OCI-LY3 (cell line): Measurements from ENCODE around the gene BABAM2.

Experiments
- H2AFZ ChIP-seq: fragments of 200-600, 300-600 bp; shearing (Covaris generic); 2 replicates; pipeline ENCODE4 v1.6.0; 2014; ENCODE audit warnings: antibody characterized with exemption, low read depth, low read length
- H3K27ac ChIP-seq: fragments of 200-600, 300-600 bp; sonication (generic); 2 replicates; pipeline ENCODE4 v1.5.1; 2014; ENCODE audit warnings: mild to moderate bottlenecking, low read length, moderate library complexity, mixed read lengths
- H3K27me3 ChIP-seq: fragments of 200-600, 300-600 bp; sonication (generic); 2 replicates; pipeline ENCODE4 v1.6.1; 2014; ENCODE audit warnings: low read depth, low read length, mixed read lengths
- H3K36me3 ChIP-seq: fragments of 200-600, 300-600 bp; sonication (generic); replicated peaks from 2 replicates; pipeline ENCODE3; 2014; ENCODE audit warnings: low read depth, low read length, mixed read lengths
- H3K4me1 ChIP-seq: fragments of 300-600, 200-600 bp; sonication (generic); 2 replicates; pipeline ENCODE4 v1.6.1; 2014; ENCODE audit warnings: low read length, mixed read lengths
- H3K4me2 ChIP-seq: fragments of 200-600, 300-600 bp; sonication (generic); 2 replicates; pipeline ENCODE4 v1.6.1; 2014; ENCODE audit warnings: low read length, mixed read lengths
- H3K4me3 ChIP-seq: fragments of 300-600, 200-600 bp; sonication (generic); 2 replicates; pipeline ENCODE4 v1.5.1; 2014; ENCODE audit warnings: antibody characterized with exemption, mild to moderate bottlenecking, low read length, moderate library complexity
- H3K79me2 ChIP-seq: fragments of 300-600, 200-600 bp; shearing (Covaris generic); 2 replicates; pipeline ENCODE4 v1.6.1; 2014; ENCODE audit warnings: mild to moderate bottlenecking, low read length, mixed read lengths
- H3K9ac ChIP-seq: fragments of 300-600, 200-600 bp; shearing (Covaris generic); 2 replicates; pipeline ENCODE4 v1.6.0; 2014; ENCODE audit warnings: mild to moderate bottlenecking, low read length, moderate library complexity
- H3K9me3 ChIP-seq: fragments of 200-600, 300-600 bp; shearing (Covaris generic); 2 replicates; pipeline ENCODE4 v1.6.1; 2014; ENCODE audit warnings: low read length, mixed read lengths; ENCODE audit not compliant: insufficient read depth
- H4K20me1 ChIP-seq: fragments of 200-600, 300-600 bp; sonication (generic); 2 replicates; pipeline ENCODE4 v1.6.1; 2016; ENCODE audit warnings: low read length, mixed read lengths; ENCODE audit not compliant: insufficient read depth
- CTCF ChIP-seq: fragments of 200-600, 300-600 bp; sonication (generic); IDR thresholded peaks from 2 replicates; pipeline ENCODE4 v1.5.1; 2014; ENCODE audit warnings: antibody characterized with exemption, low read length, low read depth
- EZH2phosphoT487 ChIP-seq: fragments of 200-600 bp; shearing (Covaris generic); IDR thresholded peaks from 2 replicates; pipeline ENCODE4 v1.6.1; 2018; ENCODE audit warnings: antibody characterized with exemption, mixed run types, low read depth

The BABAM2 gene

GRCh38 chr2:28161466-28161865 lies 270.9 kb downstream of the BABAM2 start:
- Histone ChIP-seq H3K4me1 (no peaks in the 10 kb centered on the region), H3K79me2 (no peaks in the 10 kb centered on the region), H3K36me3 (no peaks in the 10 kb centered on the region), H3K4me2 (no peak overlapping the region), H4K20me1 (no peaks in the 10 kb centered on the region; the same call in 1 of the 2 replicates), H3K27me3 (no peaks in the 10 kb centered on the region), H3K4me3 (no peak overlapping the region), H3K27ac (no peak overlapping the region), H3K9ac (no peak overlapping the region), H2AFZ (no peak overlapping the region), H3K9me3 (no peaks in the 10 kb centered on the region)
- no peak for TF ChIP-seq CTCF
- TF ChIP-seq EZH2phosphoT487: no peak

GRCh38 chr2:28162564-28162963 lies 272.0 kb downstream of the BABAM2 start:
- Histone ChIP-seq H3K9me3 (no peaks in the 10 kb centered on the region), H3K4me1 (no peaks in the 10 kb centered on the region), H3K36me3 (no peaks in the 10 kb centered on the region), H3K9ac (no peak overlapping the region), H4K20me1 (no peaks in the 10 kb centered on the region; the same call in 1 of the 2 replicates), H3K4me2 (no peak overlapping the region), H3K27ac (no peak overlapping the region), H3K79me2 (no peaks in the 10 kb centered on the region), H2AFZ (no peak overlapping the region), H3K4me3 (no peak overlapping the region), H3K27me3 (no peaks in the 10 kb centered on the region)
- TF ChIP-seq CTCF (no peak), EZH2phosphoT487 (no peak)

DNA sequence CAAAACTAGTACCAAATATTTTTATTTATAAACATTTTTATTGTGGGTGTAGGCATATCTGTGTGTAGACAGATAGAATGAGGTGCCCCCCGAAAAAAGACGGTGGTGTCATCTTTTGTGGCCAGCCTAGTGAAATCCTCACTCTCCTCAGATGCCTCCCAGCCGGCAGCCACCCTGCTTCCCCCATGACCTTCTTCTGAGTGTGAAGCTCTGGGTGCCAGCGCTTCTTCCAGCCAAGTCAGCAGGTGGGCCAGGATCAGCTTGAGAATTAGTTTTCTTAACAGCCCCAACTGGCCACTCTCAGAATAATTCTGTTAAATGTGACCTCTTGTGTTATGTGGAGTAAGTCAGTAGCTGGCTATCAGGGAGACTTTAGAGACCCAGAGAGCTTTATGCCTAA lies 272.5 kb downstream of the BABAM2 start:
- H3K36me3 ChIP-seq: no peaks in the 10 kb centered on the region
- H3K4me1 ChIP-seq: no peaks in the 10 kb centered on the region
- no peaks in the 10 kb centered on the region for H3K79me2 ChIP-seq
- TF ChIP-seq EZH2phosphoT487: no peak
- no peak for TF ChIP-seq CTCF
- no peak overlapping the region for H2AFZ ChIP-seq
- H3K27ac ChIP-seq: no peak overlapping the region
- no peaks in the 10 kb centered on the region; the same call in 1 of the 2 replicates for H4K20me1 ChIP-seq
- H3K9ac ChIP-seq: no peak overlapping the region
- no peak overlapping the region for H3K4me3 ChIP-seq
- H3K4me2 ChIP-seq: no peak overlapping the region
- no peaks in the 10 kb centered on the region for H3K27me3 ChIP-seq
- no peaks in the 10 kb centered on the region for H3K9me3 ChIP-seq

- Histone ChIP-seq H2AFZ (no peak overlapping the region), H3K36me3 (no peaks in the 10 kb centered on the region), H3K4me1 (no peaks in the 10 kb centered on the region), H3K79me2 (no peaks in the 10 kb centered on the region), H3K27ac (no peak overlapping the region), H3K4me2 (no peak overlapping the region), H3K27me3 (no peaks in the 10 kb centered on the region), H4K20me1 (no peaks in the 10 kb centered on the region; the same call in 1 of the 2 replicates), H3K9ac (no peak overlapping the region), H3K4me3 (no peak overlapping the region), H3K9me3 (no peaks in the 10 kb centered on the region)
- TF ChIP-seq CTCF (no peak), EZH2phosphoT487 (no peak)
These were observed 273.2 kb downstream of the BABAM2 start for GRCh38 chr2:28163627-28164279.
